Retinal pigment epithelial cell (primary cell): ENCODE results near the gene JUN.
A peak's percentile ranks its signal among the peaks of the same experiment; 100 is the strongest.

Source experiments
- DNase-seq: peaks from one replicate; pipeline ENCODE4 v3.0.0-alpha.2; 2010; ENCODE audit warnings: low read depth
- H3K4me3 ChIP-seq: 2 replicates; pipeline ENCODE4 v1.5.1; 2011; ENCODE audit warnings: mild to moderate bottlenecking, low read length, control low read depth, moderate library complexity
- CTCF ChIP-seq: conservative IDR thresholded peaks from 2 replicates; pipeline ENCODE4 v1.5.1; 2011; ENCODE audit warnings: low read depth, low read length, control low read depth, inconsistent platforms

The JUN gene

GRCh38 chr1:58746182-58746581 lies 37.7 kb downstream of the JUN start:
- no peak for DNase-seq
- no peak overlapping the region for H3K4me3 ChIP-seq
- TF ChIP-seq CTCF = no peak

DNA sequence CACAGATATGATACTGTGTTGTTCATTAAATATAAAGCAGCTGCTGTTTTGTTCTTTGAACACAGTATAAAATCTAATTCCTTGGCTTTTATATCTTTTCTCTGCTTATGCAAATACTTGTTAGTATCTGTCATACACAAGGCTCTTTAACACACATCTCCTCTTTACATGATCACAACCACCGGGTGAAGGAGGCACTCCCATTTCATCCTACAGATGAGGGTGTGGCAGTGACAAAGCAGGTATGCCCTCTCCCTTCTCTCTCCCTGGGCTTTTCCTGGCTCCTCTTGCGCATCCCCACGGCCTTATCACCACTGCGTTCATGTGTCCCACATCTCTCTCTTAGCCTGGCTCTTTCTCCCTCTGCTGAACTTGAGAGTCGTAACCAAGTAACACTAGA lies 38.2 kb downstream of the JUN start:
- no peak for TF ChIP-seq CTCF
- no peak for DNase-seq
- H3K4me3 ChIP-seq = no peak overlapping the region

DNA sequence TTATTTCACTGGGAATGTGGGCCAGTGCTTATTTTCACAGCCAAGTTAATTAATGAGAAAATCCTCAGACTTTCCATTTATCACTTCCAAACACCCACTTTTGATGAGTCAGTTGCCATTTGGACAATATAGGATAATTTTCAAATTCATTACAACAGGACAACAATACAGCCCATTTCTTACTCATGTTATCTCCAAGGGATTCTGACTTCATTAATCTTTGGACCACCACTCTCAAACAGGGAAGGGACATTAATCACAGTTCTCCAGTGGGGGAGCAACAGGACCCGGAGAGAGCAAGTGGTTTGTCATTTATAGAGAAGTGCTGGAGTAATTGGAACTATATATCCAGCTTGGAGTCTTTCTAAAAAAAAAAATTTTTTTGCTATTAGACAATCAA lies 38.7 kb downstream of the JUN start:
- DNase-seq = no peak
- H3K4me3 ChIP-seq = no peak overlapping the region
- no peak for TF ChIP-seq CTCF

DNA sequence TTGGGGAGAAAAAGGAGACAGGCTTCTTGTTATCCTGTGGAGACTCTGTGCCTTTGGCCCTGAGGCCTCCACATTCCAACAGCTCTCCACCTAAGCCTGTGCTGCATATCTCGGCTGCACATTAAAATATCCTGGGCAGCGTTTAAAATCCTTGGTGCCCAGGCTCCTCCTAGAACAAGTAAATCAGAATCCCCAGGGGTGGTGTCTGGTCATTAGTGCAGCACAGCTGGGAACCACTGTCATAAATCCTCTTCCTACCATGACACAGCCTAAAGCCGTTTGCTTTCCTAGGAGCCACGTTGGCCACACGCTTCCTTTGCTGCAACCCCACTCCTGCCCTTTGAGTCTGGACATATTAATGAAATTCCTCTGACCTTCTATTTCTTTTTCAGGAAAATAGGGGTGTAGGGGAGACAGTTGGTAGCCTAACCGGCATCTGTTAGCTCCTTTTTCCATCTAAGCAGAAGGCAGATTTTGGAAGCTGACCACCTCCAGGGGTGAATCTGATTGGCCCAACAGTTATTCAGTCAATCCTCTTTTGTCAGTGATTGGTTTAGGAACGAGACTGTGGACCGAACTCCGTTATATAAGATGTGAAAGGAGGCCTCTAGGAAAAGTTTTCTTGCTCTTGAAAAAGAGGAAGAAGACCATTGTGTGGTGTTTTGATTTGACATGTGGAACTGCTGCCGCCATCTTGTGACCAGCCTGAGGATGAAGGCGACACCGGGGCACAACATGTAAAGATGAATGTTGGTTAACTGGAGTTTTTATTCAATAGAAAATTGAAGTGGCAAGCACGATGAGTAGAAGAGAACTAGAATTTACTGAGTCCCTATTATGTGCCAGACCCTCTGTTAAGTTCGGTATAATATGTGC lies 41.9 kb downstream of the JUN start:
- TF ChIP-seq CTCF = no peak
- no peak for DNase-seq
- no peak overlapping the region for H3K4me3 ChIP-seq

- no peak overlapping the region for H3K4me3 ChIP-seq
- peak; percentile 74 for TF ChIP-seq CTCF
- no peak for DNase-seq
Measured at GRCh38 chr1:58739856-58740466, 43.9 kb downstream of the JUN start.

DNA sequence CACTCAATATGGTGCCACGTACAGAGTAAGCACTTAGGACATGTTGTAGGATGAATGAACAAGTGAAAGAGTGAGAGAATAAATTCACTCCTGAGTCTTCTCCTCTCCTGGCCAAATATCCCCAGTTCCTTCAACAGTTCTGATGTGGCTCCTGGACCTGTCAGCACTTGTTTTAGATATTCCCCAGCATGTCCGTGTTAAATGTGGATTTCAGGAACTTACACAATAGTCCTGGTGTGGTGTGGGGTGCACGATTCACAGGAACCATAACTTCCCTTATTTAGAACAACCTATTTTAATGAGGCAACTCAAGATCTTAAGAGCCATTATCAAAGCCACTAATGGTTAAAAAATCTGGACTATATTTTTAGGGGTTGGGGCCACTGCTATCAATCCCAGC lies 45.0 kb downstream of the JUN start:
- DNase-seq = no peak
- no peak for TF ChIP-seq CTCF
- no peak overlapping the region for H3K4me3 ChIP-seq

DNA sequence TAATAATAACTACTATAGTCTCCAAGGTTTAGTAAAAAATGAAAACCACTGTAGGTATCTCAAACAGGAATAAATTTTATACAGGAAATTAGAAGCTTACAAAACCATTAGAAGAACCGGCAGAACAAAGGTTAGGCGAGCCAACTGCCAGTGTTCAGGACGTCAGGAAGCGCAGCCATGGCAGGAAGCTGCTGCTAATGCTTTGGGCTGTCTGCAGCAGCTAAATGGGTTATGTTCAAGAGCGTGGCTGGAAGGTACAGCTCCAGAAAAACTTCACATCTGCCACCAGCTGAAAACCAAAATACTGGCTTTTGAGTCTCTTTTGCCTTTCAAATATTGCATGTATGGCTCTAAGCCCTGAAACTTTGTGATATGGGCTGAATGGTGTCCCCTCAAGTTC lies 48.3 kb downstream of the JUN start:
- DNase-seq = no peak
- TF ChIP-seq CTCF = no peak
- H3K4me3 ChIP-seq = no peak overlapping the region
